Measurements from ENCODE around the gene RAB5B.
"Not testable (repeated sequence)": the region's sequence is repeated elsewhere in the genome, so short reads cannot be mapped to it uniquely, and the experiment has no call there.

RAB5B gene

GRCh38 chr12:55995366-55995765 is 21.5 kb downstream of the RAB5B start:
- H3K4me3 ChIP-seq (ENCODE audit: low read depth, low read length) = no peak overlapping the region
- POLR2A ChIA-PET = interaction anchor here (2.0 kb wide), 1 partner anchor 21 kb away, joined by 10 read pairs; the partner anchor contains the start of gene RAB5B
- no peak for DNase-seq (ENCODE audit: low read depth, low spot score)
- no peak for TF ChIP-seq CTCF (IDR thresholded peaks at IDR 0.05; ENCODE audit: insufficient read depth, low read length, missing control alignments)
- CTCF ChIA-PET = interaction anchor here (0.6 to 8.6 kb wide), 30 partner anchors 8 to 256 kb away, joined by 3 to 213 read pairs (median 5); partner anchors contain the start of genes DGKA, IKZF4, RAB5B and SMARCC2

GRCh38 chr12:55996201-55996714 is 22.4 kb downstream of the RAB5B start:
- CTCF ChIA-PET = interaction anchor here (0.6 to 8.6 kb wide), 41 partner anchors 12 to 267 kb away, joined by 3 to 213 read pairs (median 5); partner anchors contain the start of genes DGKA, ERBB3, IKZF4 and RAB5B
- TF ChIP-seq CTCF (IDR thresholded peaks at IDR 0.05; ENCODE audit: insufficient read depth, low read length, missing control alignments) = peak; percentile 66
- peak overlapping the region; percentile 93 for H3K4me3 ChIP-seq (ENCODE audit: low read depth, low read length)
- no peak for DNase-seq (ENCODE audit: low read depth, low spot score)
- POLR2A ChIA-PET = interaction anchor here (0.6 to 2.0 kb wide), 4 partner anchors 13 to 161 kb away, joined by 3 to 10 read pairs (median 4); partner anchors contain the start of gene RAB5B

- TF ChIP-seq CTCF (IDR thresholded peaks at IDR 0.05; ENCODE audit: insufficient read depth, low read length, missing control alignments) = no peak
- peak; percentile 85 for DNase-seq (ENCODE audit: low read depth, low spot score)
- POLR2A ChIA-PET = interaction anchor here (0.7 to 3.6 kb wide), 9 partner anchors 9 to 179 kb away, joined by 3 to 18 read pairs (median 5); partner anchors contain the start of genes ORMDL2, PA2G4, RAB5B and SARNP
- CTCF ChIA-PET = interaction anchor here (0.8 to 8.6 kb wide), 34 partner anchors 11 to 268 kb away, joined by 3 to 213 read pairs (median 5); partner anchors contain the start of genes DGKA, ERBB3, IKZF4 and RAB5B
- H3K4me3 ChIP-seq (ENCODE audit: low read depth, low read length) = peak within 1 kb of the TSS; percentile 93
These were observed 23.0 kb downstream of the RAB5B start, which contains the start of gene SUOX for GRCh38 chr12:55996715-55997534. TSS of gene SUOX (plus strand) at chr12:55997276. CDS start at chr12:56002222, 4,946 bp downstream.

GRCh38 chr12:55997535-55997859 is 23.6 kb downstream of the RAB5B start:
- POLR2A ChIA-PET = interaction anchor here (0.7 to 3.6 kb wide), 7 partner anchors 10 to 180 kb away, joined by 3 to 18 read pairs (median 4); partner anchors contain the start of genes ORMDL2, PA2G4, RAB5B and SARNP
- no peak for DNase-seq (ENCODE audit: low read depth, low spot score)
- H3K4me3 ChIP-seq (ENCODE audit: low read depth, low read length) = peak overlapping the region; percentile 93
- no peak for TF ChIP-seq CTCF (IDR thresholded peaks at IDR 0.05; ENCODE audit: insufficient read depth, low read length, missing control alignments)
- CTCF ChIA-PET = interaction anchor here (0.8 to 8.6 kb wide), 16 partner anchors 11 to 256 kb away, joined by 3 to 213 read pairs (median 16); partner anchors contain the start of genes DGKA, ERBB3, IKZF4 and RAB5B

- not testable (repeated sequence) for DNase-seq (ENCODE audit: low read depth, low spot score); H3K4me3 ChIP-seq (ENCODE audit: low read depth, low read length)
- ChIA-PET CTCF (interaction anchor here (4.4 to 8.6 kb wide), 3 partner anchors 9 to 28 kb away, joined by 89 to 213 read pairs (median 168); no protein-coding TSS in a partner anchor), POLR2A (interaction anchor here (3.6 kb wide), 1 partner anchor 8 kb away, joined by 18 read pairs; no protein-coding TSS in a partner anchor)
These were observed 25.6 kb downstream of the RAB5B start for GRCh38 chr12:55999522-55999921.

GRCh38 chr12:55999999-56000540 is 26.2 kb downstream of the RAB5B start:
- not testable (repeated sequence) for H3K4me3 ChIP-seq (ENCODE audit: low read depth, low read length); DNase-seq (ENCODE audit: low read depth, low spot score)
- ChIA-PET POLR2A (interaction anchor here (3.6 kb wide), 1 partner anchor 7 kb away, joined by 18 read pairs; no protein-coding TSS in a partner anchor), CTCF (interaction anchor here (6.6 to 8.6 kb wide), 2 partner anchors 18 to 27 kb away, joined by 168 to 213 read pairs; no protein-coding TSS in a partner anchor)

Data from AG04449 (cell line).